AG09319 (cell line): ENCODE results near the gene GSAP.

Source experiments
- DNase-seq: peaks from one replicate; pipeline ENCODE4 v3.0.0-alpha.2; 2010; ENCODE audit warnings: low read depth; ENCODE audit errors: extremely low read depth
- CTCF ChIP-seq: IDR thresholded peaks from 2 replicates; pipeline ENCODE4 v1.5.1; 2011; ENCODE audit warnings: low read depth, mild to moderate bottlenecking, inconsistent platforms, low read length, moderate library complexity

The GSAP gene

GRCh38 chr7:77416621-77417371 is 647 bp upstream of the GSAP start:
- DNase-seq, result no peak
- TF ChIP-seq CTCF, result no peak; the same call in 1 of the 2 replicates

- DNase-seq, result no peak
- TF ChIP-seq CTCF, result no peak
These were observed 700 bp downstream of the GSAP start for GRCh38 chr7:77415476-77415822.

- no peak for TF ChIP-seq CTCF
- DNase-seq, result no peak
These were observed 2.2 kb downstream of the GSAP start for GRCh38 chr7:77413861-77414424.

DNA sequence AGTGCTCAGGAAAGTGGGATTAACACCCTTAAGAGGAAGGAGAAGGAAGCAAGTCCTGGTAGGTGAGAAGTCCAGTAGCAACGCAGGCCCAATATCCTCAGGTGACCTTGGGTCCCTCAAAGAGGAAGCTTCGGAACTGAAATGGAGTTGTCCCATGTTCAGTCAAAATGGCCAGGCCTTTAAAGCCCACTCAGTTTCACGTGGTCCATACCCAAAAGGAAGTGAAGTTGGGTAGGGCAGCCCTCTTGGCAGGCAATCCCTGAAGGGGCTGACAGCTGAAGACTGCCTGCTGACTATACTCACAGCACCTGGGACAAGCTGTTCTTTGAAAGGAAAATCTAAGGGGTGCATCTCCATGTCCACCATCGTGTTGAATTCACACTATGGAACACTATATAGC is 3.0 kb downstream of the GSAP start:
- TF ChIP-seq CTCF, result no peak
- no peak for DNase-seq

GRCh38 chr7:77409739-77410547 is 6.2 kb downstream of the GSAP start:
- no peak for TF ChIP-seq CTCF
- peak; percentile 56 for DNase-seq

DNA sequence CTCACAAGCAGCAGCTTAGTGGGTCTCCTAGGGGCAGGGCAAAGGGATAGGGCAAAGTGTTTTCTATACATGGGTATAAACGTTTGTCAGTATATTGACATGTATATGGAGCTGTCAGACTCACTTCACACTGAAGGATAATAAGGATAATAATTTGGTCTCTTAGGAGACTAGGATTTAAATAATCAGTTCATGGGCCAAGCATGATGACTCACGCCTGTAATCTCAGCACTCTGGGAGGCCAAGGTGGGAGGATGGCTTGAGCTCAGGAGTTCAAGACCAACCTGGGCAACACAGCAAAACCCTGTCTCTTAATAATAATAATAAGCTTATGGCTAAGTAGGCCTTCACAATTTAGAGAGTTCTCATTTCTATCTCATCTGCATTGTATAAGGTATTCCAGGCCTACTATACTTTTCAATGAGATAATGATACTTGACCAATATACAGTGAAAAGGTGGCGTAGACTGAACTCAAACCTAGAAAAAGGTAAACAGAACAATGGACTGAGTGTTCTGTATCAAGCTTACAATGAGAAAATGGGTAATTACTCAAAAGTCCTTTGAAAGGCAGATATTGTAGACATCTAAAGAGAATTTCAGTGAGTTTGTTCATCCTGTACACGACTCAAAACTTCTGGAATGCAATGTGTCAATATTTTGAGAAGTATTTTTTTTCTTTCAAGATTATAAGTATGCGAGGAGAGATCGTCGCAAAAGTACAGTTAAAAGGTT is 7.0 kb downstream of the GSAP start:
- TF ChIP-seq CTCF, result no peak
- DNase-seq, result no peak
